GM19025 (cell line): ENCODE measurements around the gene PLA1A.
"Not testable (repeated sequence)": the region's sequence is repeated elsewhere in the genome, so short reads cannot be mapped to it uniquely, and the experiment has no call there.

Experiments
- ATAC-seq: cut with Tn5 transposase; IDR thresholded peaks from one replicate; pipeline ENCODE4 v1.9.1; 2021; ENCODE audit warnings: mild to moderate bottlenecking, low read depth, moderate library complexity; ENCODE audit not compliant: unreplicated experiment

PLA1A gene

GRCh38 chr3:119575507-119575906, 22.2 kb upstream of the PLA1A start:
- no peak for ATAC-seq

DNA sequence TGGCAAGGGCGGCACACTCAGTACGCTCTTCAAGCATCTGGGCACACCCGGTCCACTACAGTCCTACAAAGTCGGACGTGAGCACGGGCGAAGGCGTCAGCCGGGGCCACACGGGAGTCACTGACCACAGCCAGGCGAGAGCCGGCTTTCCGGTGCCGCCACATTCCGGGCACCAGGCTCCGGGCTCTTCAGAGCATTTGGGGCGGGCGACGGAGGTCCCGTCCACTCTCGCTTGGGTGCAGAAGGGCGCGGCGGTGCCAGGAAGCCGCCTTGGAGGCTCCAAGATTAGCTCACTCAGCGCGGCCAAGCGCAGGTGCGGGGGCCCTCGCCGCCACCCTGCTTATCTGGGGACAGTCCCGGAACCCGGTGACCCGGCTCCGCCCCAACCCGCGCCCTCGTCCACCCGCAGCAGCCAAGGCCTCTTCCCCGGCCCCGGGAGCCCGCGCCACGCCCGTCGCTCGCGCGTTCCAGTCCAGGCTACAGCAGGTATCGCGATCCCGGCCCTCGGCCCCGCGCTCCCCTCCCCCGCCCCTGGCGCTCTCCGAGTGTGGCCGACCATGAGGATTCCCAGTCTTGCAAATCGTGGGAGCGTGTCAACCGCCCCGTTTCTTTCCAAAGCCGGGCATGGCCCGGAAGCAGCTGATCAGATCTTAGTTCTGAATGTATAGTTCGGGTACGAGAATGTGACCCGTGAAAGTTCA, 18.2 kb upstream of the PLA1A start, which contains the start of gene ADPRH:
Gene ADPRH (plus strand): TSS at position 127 of the 701 bp plus-strand sequence. CDS start 2,678 bp downstream, outside the sequence.
- ATAC-seq = peak; percentile 65

DNA sequence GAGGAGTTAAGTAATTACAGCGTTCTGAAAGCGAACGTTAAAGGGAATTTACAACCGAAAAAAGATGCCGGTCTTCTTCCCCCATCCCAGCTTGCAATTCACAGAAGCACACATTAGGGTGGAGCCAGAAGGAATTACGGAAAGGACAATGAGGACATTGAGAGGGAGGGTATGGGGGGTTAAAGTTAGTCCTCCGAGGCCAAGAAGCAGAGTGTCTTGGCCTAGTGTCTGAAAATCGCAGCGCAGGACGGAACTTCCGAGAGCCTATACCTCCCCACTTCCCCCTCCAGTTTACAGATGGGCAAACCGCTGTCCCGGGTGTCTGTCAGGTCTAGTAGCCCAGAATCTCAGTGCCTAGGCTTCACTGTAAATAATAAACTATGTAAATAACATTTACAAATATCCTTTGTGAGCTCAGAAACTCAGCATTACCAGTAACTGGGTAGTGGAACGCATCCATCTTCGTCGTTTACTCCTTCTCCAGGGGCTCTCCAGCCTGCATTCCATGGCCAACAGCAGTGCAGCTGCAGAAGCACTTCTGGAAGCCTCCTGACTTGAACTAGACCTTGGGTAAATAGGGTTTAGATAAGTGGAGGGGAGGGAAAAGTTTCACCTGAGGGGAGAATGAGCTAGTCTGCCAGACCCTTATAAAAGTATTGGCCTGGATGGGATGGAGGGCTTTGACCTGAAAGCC, 17.5 kb upstream of the PLA1A start:
- peak; percentile 52 for ATAC-seq

GRCh38 chr3:119582178-119582577, 15.5 kb upstream of the PLA1A start:
- peak; percentile 24 for ATAC-seq

DNA sequence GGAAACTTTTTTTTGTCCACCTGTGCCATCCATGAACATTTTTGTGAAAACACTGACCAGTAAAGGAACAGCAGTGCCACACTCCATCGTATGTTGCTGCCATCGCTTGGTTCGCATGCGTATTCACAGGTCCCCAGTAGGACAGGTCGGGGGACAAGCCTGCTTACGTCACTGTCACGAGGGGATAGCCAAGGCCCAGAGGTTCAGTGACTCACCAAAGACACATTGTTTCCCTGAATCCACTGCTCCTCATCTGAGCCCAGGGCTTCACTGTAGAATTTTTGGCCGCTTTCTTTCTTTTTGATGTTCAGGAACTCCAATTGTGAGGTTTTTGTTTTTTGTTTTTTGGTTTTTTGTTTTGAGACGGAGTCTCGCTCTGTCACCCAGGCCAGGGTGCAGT, 12.5 kb upstream of the PLA1A start:
- ATAC-seq = no peak

DNA sequence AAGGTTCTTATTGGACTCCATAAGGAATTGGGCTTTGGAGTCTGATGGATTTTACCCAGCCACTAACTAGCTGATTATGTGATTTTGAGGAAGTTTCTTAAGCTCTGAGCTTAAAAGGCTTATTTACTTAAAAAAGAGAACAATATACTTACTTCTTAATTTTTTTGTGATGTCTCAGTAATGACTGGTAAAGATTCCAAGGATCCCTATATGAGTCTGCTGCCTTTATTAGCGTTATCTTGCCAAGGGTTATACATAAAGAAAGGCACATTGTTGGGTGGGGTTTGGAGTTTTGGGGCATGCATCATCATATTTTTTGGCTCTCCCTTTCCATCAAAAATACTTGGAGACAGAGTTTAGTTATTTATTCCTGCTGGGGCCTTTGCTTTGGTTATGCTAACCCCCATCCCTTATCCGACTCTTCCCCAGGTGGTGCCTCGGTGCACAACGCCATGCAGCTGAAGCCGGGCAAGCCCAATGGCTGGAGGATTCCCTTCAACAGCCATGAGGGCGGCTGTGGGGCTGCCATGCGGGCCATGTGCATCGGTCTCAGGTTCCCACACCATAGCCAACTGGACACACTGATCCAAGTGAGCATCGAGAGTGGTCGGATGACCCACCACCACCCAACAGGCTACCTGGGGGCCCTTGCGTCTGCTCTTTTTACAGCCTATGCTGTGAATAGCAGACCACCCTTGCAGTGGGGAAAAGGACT, 11.7 kb upstream of the PLA1A start:
- ATAC-seq = no peak

DNA sequence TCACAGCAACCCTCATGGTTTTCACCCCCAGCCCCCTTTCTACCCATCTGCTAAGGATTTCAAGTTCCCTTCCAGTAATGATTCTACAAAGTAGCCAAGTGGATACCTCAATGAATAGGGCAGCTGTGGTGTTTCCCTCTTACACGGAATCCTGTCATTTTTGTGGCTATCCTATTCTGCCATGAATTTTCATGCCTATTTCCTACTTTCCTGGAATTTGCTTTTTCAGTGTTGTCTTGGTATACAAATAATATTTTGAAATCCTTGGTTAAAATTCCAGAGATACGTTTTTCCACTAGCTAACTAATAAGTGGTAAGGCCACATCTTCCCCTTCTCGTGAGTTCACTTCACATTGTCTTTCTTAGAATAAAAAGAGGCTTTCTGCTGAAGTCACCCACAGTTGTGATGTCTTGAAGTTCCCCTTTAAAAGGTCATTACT, 10.9 kb upstream of the PLA1A start:
- ATAC-seq = no peak

GRCh38 chr3:119588112-119588511, 9.6 kb upstream of the PLA1A start:
- no peak for ATAC-seq

- ATAC-seq = no peak
Observed at GRCh38 chr3:119589102-119589773, 8.4 kb upstream of the PLA1A start.

GRCh38 chr3:119590706-119591105, 7.0 kb upstream of the PLA1A start:
- no peak for ATAC-seq

DNA sequence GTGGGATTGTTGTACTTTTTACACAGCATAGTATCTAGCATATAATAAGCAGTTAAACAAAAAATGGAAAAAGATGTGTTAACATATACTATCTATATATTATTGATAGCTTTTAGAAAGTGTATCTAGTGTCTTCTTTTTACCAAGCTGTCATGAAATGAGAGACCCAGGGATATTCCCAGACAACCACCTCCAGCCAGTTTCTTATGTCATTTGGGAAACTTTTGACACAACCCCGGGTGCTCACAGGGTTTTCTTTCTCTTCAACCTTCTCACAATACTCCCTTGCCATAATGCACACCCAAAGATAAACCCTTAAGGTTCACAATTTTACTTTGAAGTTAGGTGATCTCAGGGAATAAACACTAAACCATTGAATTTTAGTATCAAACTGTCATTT, 4.8 kb upstream of the PLA1A start:
- ATAC-seq = no peak

- ATAC-seq = no peak
Observed at GRCh38 chr3:119594066-119594465, 3.6 kb upstream of the PLA1A start.

GRCh38 chr3:119594929-119595328, 2.8 kb upstream of the PLA1A start:
- not testable (repeated sequence) for ATAC-seq

GRCh38 chr3:119595639-119596334, 1.9 kb upstream of the PLA1A start:
- ATAC-seq = no peak

GRCh38 chr3:119596398-119596797, 1.3 kb upstream of the PLA1A start:
- ATAC-seq = no peak

GRCh38 chr3:119598410-119599098, 869 bp downstream of the PLA1A start:
- ATAC-seq = peak; percentile 46

DNA sequence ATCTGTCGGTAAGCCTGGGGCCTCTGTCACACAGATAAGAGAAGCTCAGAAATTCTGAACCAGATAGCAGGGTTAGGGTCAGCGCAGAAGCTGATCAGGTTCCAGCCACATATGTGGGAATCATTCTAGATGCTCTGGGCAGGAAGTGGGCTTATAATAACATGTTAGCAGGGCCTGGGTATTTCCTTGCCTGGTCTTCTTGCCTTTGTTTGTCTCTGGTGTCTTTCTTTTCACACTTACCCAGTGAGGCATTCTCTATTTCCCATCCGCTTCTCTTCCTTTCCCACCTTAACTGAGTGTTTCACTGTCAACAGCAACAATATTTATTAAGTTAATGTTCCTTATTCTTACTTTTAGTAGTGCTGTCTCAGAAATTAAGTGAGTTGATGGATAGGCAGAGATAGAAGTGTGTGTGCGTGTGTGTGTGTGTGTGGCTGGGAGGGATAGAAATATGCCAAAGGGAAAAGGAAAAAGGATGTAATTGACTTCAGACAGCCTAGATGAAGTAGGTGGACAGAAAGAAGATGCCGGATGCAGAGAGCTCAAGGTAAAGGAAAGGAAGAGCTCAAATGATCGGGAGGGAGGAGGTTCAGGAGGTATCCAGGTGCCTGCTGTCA, 2.0 kb downstream of the PLA1A start:
- no peak for ATAC-seq

- peak; percentile 62 for ATAC-seq
Observed at GRCh38 chr3:119600732-119601131, 3.0 kb downstream of the PLA1A start.

- ATAC-seq = peak; percentile 10
Observed at GRCh38 chr3:119601154-119601553, 3.5 kb downstream of the PLA1A start.
